Astrocyte (in vitro differentiated cells and primary cell): Measurements from ENCODE around the gene CCDC77. TPM values are rescaled to one million over a fixed set of nuclear protein-coding genes. Genes with fewer than 3 reads are reported as not detected.

ENCODE experiments used
- DNase-seq: peaks from one replicate; pipeline ENCODE4 v3.0.0-alpha.2; 2010; ENCODE audit warnings: low read depth
- FAIRE-seq: peaks from 2 replicates; lab custom pipeline; 2011; peaks lifted over from hg19 to GRCh38; lab: Jason Lieb, UNC
- H2AFZ ChIP-seq: 2 replicates; pipeline ENCODE4 v1.6.0; 2012; ENCODE audit warnings: low read depth, low read length, inconsistent platforms
- H3K27ac ChIP-seq: 2 replicates; pipeline ENCODE4 v1.5.1; 2011; ENCODE audit warnings: low read depth, low read length, inconsistent platforms
- H3K27me3 ChIP-seq: 2 replicates; pipeline ENCODE4 v1.6.0; 2011; ENCODE audit warnings: low read length, inconsistent platforms; ENCODE audit not compliant: insufficient read depth
- H3K36me3 ChIP-seq: 2 replicates; pipeline ENCODE4 v1.5.1; 2011; ENCODE audit warnings: low read length, inconsistent platforms; ENCODE audit not compliant: insufficient read depth
- H3K4me1 ChIP-seq: 2 replicates; pipeline ENCODE4 v1.5.1; 2011; ENCODE audit warnings: low read length, inconsistent platforms; ENCODE audit not compliant: insufficient read depth
- H3K4me2 ChIP-seq: 2 replicates; pipeline ENCODE4 v1.6.0; 2012; ENCODE audit warnings: low read length, inconsistent platforms
- H3K4me3 ChIP-seq: 2 replicates; pipeline ENCODE4 v1.5.1; 2011; ENCODE audit warnings: low read depth, mild to moderate bottlenecking, low read length, inconsistent platforms; ENCODE audit not compliant: insufficient read depth
- H3K79me2 ChIP-seq: 2 replicates; pipeline ENCODE4 v1.6.0; 2012; ENCODE audit warnings: mild to moderate bottlenecking, low read length, inconsistent platforms; ENCODE audit not compliant: insufficient read depth
- H3K9ac ChIP-seq: 2 replicates; pipeline ENCODE4 v1.6.0; 2012; ENCODE audit warnings: mild to moderate bottlenecking, low read length, inconsistent platforms
- H3K9me3 ChIP-seq: 2 replicates; pipeline ENCODE4 v1.5.1; 2012; ENCODE audit warnings: low read depth, mild to moderate bottlenecking, low read length, inconsistent platforms; ENCODE audit not compliant: insufficient read depth
- H4K20me1 ChIP-seq: 2 replicates; pipeline ENCODE4 v1.6.0; 2012; ENCODE audit warnings: low read length, inconsistent platforms; ENCODE audit not compliant: insufficient read depth
- H3K27ac Mint-ChIP-seq: one replicate; pipeline ENCODE4 v1.8.0; 2021; ENCODE audit warnings: mild to moderate bottlenecking, mixed read lengths; ENCODE audit not compliant: unreplicated experiment
- H3K27me3 Mint-ChIP-seq: one replicate; pipeline ENCODE4 v1.8.0; 2021; ENCODE audit warnings: low read depth, mixed read lengths; ENCODE audit not compliant: unreplicated experiment
- H3K36me3 Mint-ChIP-seq: one replicate; pipeline ENCODE4 v1.8.0; 2021; ENCODE audit warnings: low read depth, mixed read lengths; ENCODE audit not compliant: unreplicated experiment
- H3K4me1 Mint-ChIP-seq: one replicate; pipeline ENCODE4 v1.8.0; 2021; ENCODE audit warnings: low read depth, mixed read lengths; ENCODE audit not compliant: unreplicated experiment
- H3K4me3 Mint-ChIP-seq: one replicate; pipeline ENCODE4 v1.8.0; 2021; ENCODE audit warnings: mild to moderate bottlenecking, moderate library complexity, mixed read lengths; ENCODE audit not compliant: unreplicated experiment
- H3K9me3 Mint-ChIP-seq: one replicate; pipeline ENCODE4 v1.8.0; 2021; ENCODE audit warnings: mild to moderate bottlenecking, mixed read lengths; ENCODE audit not compliant: unreplicated experiment
- EZH2 ChIP-seq: IDR thresholded peaks from 2 replicates; pipeline ENCODE4 v1.6.1; 2012; ENCODE audit warnings: mild to moderate bottlenecking, low read length, inconsistent platforms; ENCODE audit not compliant: insufficient read depth
- total RNA-seq: library from RNA; stranded (reverse); gene quantifications from 2 replicates; pipeline ENCODE4 v1.2.1, GENCODE V29; 2021
- TF ChIP-seq, protein P1 (sequence below): IDR thresholded peaks from 2 replicates; pipeline ENCODE4 v1.5.1; 2011; ENCODE audit warnings: low read depth, mild to moderate bottlenecking, inconsistent platforms, low read length, moderate library complexity; ENCODE audit not compliant: insufficient read depth

CCDC77 gene
- total RNA-seq, 1 donor from 2014 or later, result 9.3 TPM

DNA sequence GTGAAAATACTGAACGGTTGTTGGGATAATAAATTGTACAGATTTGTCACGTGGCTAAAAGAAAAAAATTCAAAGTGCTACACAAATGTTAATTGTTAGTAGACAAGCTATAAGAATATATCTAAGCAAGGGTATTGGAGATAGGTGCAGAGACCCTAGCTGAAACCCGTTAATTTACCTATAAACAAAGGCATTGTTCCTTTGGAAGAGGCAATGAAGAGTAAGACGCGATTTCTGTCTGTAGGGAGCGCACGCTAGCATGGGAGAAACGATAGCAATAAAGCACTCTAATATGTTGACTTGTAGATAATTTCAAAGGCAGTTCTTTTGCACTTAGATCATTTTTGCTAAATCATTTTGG, 565 bp downstream of the CCDC77 start:
- Histone ChIP-seq H3K27ac (peak overlapping the region; percentile 58), H4K20me1 (no peaks in the 10 kb centered on the region), H3K79me2 (peaks cover 25% of the 10 kb centered on the region), H3K27me3 (no peaks in the 10 kb centered on the region), H3K4me2 (peak overlapping the region; percentile 89), H3K36me3 (no peaks in the 10 kb centered on the region), H2AFZ (peak overlapping the region; percentile 73), H3K9ac (peak overlapping the region; percentile 86), H3K9me3 (no peaks in the 10 kb centered on the region), H3K4me3 (peak overlapping the region; percentile 88), H3K4me1 (peaks cover 8% of the 10 kb centered on the region)
- no peaks in the 10 kb centered on the region for H3K9me3 Mint-ChIP-seq
- no peak overlapping the region for H3K27ac Mint-ChIP-seq
- peak; percentile 9 for DNase-seq
- TF ChIP-seq, protein P1, sequence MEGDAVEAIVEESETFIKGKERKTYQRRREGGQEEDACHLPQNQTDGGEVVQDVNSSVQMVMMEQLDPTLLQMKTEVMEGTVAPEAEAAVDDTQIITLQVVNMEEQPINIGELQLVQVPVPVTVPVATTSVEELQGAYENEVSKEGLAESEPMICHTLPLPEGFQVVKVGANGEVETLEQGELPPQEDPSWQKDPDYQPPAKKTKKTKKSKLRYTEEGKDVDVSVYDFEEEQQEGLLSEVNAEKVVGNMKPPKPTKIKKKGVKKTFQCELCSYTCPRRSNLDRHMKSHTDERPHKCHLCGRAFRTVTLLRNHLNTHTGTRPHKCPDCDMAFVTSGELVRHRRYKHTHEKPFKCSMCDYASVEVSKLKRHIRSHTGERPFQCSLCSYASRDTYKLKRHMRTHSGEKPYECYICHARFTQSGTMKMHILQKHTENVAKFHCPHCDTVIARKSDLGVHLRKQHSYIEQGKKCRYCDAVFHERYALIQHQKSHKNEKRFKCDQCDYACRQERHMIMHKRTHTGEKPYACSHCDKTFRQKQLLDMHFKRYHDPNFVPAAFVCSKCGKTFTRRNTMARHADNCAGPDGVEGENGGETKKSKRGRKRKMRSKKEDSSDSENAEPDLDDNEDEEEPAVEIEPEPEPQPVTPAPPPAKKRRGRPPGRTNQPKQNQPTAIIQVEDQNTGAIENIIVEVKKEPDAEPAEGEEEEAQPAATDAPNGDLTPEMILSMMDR, result peak; percentile 33
- no peak for TF ChIP-seq EZH2
- FAIRE-seq, result no peak
- peaks cover 3% of the 10 kb centered on the region for H3K4me1 Mint-ChIP-seq
- H3K36me3 Mint-ChIP-seq, result peaks cover 2% of the 10 kb centered on the region
- H3K27me3 Mint-ChIP-seq, result no peaks in the 10 kb centered on the region
- H3K4me3 Mint-ChIP-seq, result no peak overlapping the region

DNA sequence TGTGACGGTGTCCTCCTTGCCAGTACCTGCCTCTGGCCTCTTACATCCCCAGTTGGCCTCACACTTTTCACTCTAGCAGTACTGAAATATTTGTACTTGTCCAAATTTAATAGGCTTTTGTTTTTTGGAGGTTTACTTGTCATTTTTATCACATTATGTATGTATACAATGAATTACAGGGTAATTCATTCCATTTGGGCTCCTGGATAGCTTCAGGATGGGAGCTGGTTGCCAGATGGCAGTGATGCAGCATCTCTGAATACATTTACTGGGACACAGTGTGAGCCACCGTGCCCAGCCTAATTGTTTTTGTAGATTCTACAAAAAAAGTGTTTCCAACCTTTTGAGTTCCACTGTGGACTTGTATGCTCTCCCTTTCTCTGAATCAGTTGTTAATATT, 13.4 kb downstream of the CCDC77 start:
- TF ChIP-seq EZH2, result no peak
- TF ChIP-seq, protein P1, result no peak
- no peak overlapping the region for H3K27ac ChIP-seq
- Mint-ChIP-seq H3K9me3 (no peaks in the 10 kb centered on the region), H3K4me3 (no peak overlapping the region), H3K27me3 (no peaks in the 10 kb centered on the region), H3K4me1 (no peaks in the 10 kb centered on the region), H3K36me3 (peaks cover 20% of the 10 kb centered on the region), H3K27ac (no peak overlapping the region)
- no peaks in the 10 kb centered on the region for H3K4me1 ChIP-seq
- no peaks in the 10 kb centered on the region for H4K20me1 ChIP-seq
- no peak overlapping the region for H3K9ac ChIP-seq
- peaks cover 23% of the 10 kb centered on the region for H3K36me3 ChIP-seq
- no peak for DNase-seq
- no peaks in the 10 kb centered on the region for H3K9me3 ChIP-seq
- H2AFZ ChIP-seq, result no peak overlapping the region
- H3K27me3 ChIP-seq, result no peaks in the 10 kb centered on the region
- FAIRE-seq, result no peak
- H3K79me2 ChIP-seq, result no peaks in the 10 kb centered on the region
- no peak overlapping the region for H3K4me3 ChIP-seq
- no peak overlapping the region for H3K4me2 ChIP-seq

GRCh38 chr12:418432-418831, 17.0 kb downstream of the CCDC77 start:
- Histone ChIP-seq H3K4me2 (no peak overlapping the region), H3K9ac (no peak overlapping the region), H2AFZ (no peak overlapping the region), H3K27me3 (no peaks in the 10 kb centered on the region), H3K36me3 (peaks cover 13% of the 10 kb centered on the region), H3K4me1 (no peaks in the 10 kb centered on the region), H3K9me3 (no peaks in the 10 kb centered on the region), H3K4me3 (no peak overlapping the region), H4K20me1 (no peaks in the 10 kb centered on the region), H3K79me2 (no peaks in the 10 kb centered on the region), H3K27ac (no peak overlapping the region)
- Mint-ChIP-seq H3K27me3 (no peaks in the 10 kb centered on the region), H3K27ac (no peak overlapping the region), H3K4me1 (no peaks in the 10 kb centered on the region), H3K4me3 (no peak overlapping the region), H3K36me3 (peaks cover 11% of the 10 kb centered on the region), H3K9me3 (no peaks in the 10 kb centered on the region)
- no peak for DNase-seq
- no peak for FAIRE-seq
- no peak for TF ChIP-seq EZH2
